ENCODE measurements around the gene SLC15A3. TPM values are rescaled to one million over a fixed set of nuclear protein-coding genes. Genes with fewer than 3 reads are reported as not detected.

The SLC15A3 gene
- 10 to 100 TPM in 3 of 4 donors, 1 to 10 TPM in 1; 5.9 to 44.5 (median 28.7) TPM for total RNA-seq

DNA sequence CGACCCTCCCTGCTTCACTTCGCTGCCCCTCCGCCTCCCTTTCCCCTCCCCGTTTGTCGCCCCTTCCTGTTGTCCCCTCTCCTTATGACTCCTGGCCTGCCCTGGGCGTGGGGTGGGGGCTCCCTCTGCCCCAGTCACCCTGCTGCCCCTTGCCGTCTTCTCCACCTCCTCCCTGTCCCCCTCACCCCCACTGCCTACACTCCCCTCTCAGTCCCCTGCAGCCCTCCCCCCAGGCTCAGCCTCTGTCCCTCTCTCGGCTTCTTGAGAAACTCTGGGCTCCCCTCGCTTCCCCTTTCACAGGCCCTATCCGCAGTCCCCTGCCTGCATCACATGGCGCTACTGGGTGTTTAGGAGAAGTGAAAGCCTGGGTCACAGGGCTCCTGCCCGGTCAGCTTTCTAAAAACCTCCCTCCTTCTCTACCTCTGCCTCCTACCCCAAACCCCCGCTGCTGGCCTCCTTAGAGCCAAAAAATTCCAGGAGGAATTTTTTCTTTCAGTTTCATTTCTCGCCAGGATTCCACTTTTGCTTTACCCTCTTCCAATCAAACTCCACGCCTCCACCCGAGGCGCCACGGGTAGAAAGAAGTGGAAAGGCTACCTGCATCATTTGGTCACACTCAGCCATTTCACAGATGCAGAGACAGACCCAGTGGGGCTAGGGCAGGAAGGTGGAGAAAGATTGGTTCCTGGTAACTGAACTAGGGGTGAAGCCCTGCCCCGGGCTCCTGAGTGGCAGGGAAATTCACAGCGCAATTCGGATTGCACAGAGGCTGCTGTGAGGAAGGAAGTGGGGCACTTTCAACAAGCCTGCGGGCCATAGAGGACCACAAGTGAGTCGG, at the start of gene SLC15A3:
SLC15A3 (minus strand) TSS at position 273 of the 838 bp plus-strand sequence. CDS start 625 bp downstream, outside the sequence.
- Histone ChIP-seq H3K4me3 (peak within 1 kb of the TSS; percentile 55 to 63), H3K4me1 (peaks cover 0 to 9% of the 10 kb centered on the region in 2 donors), H3K27ac (peak within 1 kb of the TSS; percentile 94 to 96), H3K27me3 (no peaks in the 10 kb centered on the region), H3K9me3 (no peaks in the 10 kb centered on the region), H3K36me3 (no peaks in the 10 kb centered on the region)
- intact Hi-C loops (cut with DNase I; ENCODE audit: low total_unique reads): no loop called here
- DNase-seq: peak; percentile 57 to 61
- TF ChIP-seq, protein P1, sequence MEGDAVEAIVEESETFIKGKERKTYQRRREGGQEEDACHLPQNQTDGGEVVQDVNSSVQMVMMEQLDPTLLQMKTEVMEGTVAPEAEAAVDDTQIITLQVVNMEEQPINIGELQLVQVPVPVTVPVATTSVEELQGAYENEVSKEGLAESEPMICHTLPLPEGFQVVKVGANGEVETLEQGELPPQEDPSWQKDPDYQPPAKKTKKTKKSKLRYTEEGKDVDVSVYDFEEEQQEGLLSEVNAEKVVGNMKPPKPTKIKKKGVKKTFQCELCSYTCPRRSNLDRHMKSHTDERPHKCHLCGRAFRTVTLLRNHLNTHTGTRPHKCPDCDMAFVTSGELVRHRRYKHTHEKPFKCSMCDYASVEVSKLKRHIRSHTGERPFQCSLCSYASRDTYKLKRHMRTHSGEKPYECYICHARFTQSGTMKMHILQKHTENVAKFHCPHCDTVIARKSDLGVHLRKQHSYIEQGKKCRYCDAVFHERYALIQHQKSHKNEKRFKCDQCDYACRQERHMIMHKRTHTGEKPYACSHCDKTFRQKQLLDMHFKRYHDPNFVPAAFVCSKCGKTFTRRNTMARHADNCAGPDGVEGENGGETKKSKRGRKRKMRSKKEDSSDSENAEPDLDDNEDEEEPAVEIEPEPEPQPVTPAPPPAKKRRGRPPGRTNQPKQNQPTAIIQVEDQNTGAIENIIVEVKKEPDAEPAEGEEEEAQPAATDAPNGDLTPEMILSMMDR (IDR thresholded peaks at IDR 0.05): no peak
- no peak for TF ChIP-seq POLR2A (IDR thresholded peaks at IDR 0.05)

DNA sequence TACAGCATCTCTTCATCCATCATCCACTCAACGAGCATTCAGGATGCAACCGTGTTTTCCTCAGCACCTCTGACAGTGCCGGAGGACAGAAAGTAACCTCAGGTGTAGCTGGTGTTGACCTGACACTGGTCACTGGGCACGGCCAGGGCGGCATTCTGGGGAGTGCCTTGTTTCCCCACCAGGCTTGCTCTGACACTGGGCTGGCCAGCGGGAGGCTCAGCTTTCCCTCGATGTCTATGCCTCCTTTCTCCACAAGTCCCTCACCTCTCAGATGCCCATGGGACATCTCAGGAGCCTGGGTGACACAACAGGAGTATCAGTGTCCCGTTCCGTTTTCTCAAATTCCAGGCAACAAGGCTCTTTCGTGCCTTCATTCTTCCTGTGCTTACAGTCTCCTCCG, 48.5 kb upstream of the SLC15A3 start:
- TF ChIP-seq POLR2A (IDR thresholded peaks at IDR 0.05): no peak
- TF ChIP-seq, protein P1 (IDR thresholded peaks at IDR 0.05): no peak
- H3K4me1 ChIP-seq: no peaks in the 10 kb centered on the region
- intact Hi-C loops (cut with DNase I; ENCODE audit: low total_unique reads): no loop called here
- no peaks in the 10 kb centered on the region for H3K27me3 ChIP-seq
- no peak overlapping the region for H3K4me3 ChIP-seq
- no peak overlapping the region for H3K27ac ChIP-seq
- no peaks in the 10 kb centered on the region for H3K36me3 ChIP-seq
- H3K9me3 ChIP-seq: no peaks in the 10 kb centered on the region
- no peak for DNase-seq

DNA sequence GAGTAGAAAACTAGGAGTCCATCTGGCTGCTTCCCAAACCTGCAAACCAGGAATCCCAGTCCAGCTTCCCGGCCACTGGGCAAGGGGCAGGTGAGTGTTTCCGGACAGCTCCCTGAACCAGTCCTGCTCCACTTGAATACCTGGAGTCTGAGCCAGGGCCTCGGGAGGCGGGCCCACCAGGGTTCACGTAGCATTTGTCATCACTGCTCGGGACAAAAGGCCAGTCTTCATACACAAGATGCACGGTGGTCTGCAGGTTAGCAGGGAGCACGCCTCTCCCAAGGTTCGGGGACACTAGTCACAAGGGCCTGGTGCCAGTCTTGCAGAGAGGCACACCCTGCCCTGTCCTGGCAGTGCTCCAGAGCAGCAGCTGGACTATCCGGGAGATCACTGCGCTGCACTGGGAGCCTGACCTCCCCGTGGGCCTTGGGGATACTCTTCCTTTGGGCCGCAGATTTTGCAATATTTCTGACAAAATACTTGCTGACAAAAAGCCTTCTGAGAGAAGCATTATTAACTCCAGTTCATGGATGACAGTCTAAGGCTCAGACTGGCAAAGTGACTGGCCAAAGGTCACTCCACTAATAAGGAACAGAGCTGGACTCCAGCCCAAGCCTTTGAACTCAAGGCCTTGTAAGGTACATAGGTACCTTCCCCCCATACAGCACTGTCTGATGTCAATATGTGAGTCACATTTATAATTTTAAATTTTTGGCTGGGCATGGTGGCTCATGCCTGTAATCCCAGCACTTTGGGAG, 44.6 kb upstream of the SLC15A3 start:
- intact Hi-C loops (cut with DNase I; ENCODE audit: low total_unique reads): no loop called here
- no peaks in the 10 kb centered on the region for H3K36me3 ChIP-seq

DNA sequence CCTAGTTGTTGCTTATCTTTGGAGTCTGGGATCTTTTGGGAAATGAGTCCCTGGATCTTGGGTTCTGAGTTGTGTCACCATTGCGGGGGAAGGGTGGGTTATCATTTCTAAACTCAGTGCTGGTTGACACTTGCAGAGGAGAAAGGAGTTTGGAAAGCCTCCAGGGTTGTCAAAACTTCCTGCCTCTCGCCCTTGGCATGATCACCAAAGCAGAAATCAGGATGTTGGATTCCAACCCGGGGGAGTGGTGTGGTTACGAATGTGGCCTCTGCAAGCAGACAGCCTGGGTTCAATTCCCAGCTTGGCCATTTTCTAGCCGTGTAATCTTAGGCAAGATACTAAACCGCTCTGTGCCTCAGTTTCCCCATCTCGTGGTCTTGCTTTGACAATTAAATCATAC, 43.8 kb upstream of the SLC15A3 start:
- TF ChIP-seq, protein P1 (IDR thresholded peaks at IDR 0.05): no peak
- TF ChIP-seq POLR2A (IDR thresholded peaks at IDR 0.05): no peak
- no peak for DNase-seq
- H3K27ac ChIP-seq: no peak overlapping the region

More for the DNA sequence above, 44.6 kb upstream of the SLC15A3 start:
- no peak overlapping the region for H3K4me3 ChIP-seq
- no peaks in the 10 kb centered on the region for H3K27me3 ChIP-seq
- no peaks in the 10 kb centered on the region for H3K9me3 ChIP-seq
- no peak overlapping the region for H3K27ac ChIP-seq
- DNase-seq: peak in 1 of 2 donors; percentile 29
- no peaks in the 10 kb centered on the region for H3K4me1 ChIP-seq
- no peak for TF ChIP-seq POLR2A (IDR thresholded peaks at IDR 0.05)
- TF ChIP-seq, protein P1 (IDR thresholded peaks at IDR 0.05): no peak

More for the DNA sequence above, 43.8 kb upstream of the SLC15A3 start:
- H3K9me3 ChIP-seq: no peaks in the 10 kb centered on the region
- intact Hi-C loops (cut with DNase I; ENCODE audit: low total_unique reads): no loop called here
- no peak overlapping the region for H3K4me3 ChIP-seq
- no peaks in the 10 kb centered on the region for H3K36me3 ChIP-seq
- no peaks in the 10 kb centered on the region for H3K27me3 ChIP-seq
- H3K4me1 ChIP-seq: no peaks in the 10 kb centered on the region
